HT1080 (cell line): ENCODE data around the gene CYTH3. TPM values are rescaled to one million over a fixed set of nuclear protein-coding genes. Genes with fewer than 3 reads are reported as not detected.
"Not testable (repeated sequence)": the region's sequence is repeated elsewhere in the genome, so short reads cannot be mapped to it uniquely, and the experiment has no call there.

Experiments used
- DNase-seq: peaks from one replicate; pipeline ENCODE4 v3.0.0-alpha.2; 2015; ENCODE audit warnings: low read depth
- polyA plus RNA-seq, 2 experiments: library from polyadenylated mRNA; depleted of rRNA; stranded (reverse); fragments of >200 nt; gene quantifications; 2 replicates each; pipeline ENCODE4 v1.2.3, GENCODE V29; 2015
- total RNA-seq: library from RNA; depleted of rRNA; stranded (reverse); fragments of >200 nt; shearing (Covaris generic); gene quantifications from 2 replicates; pipeline ENCODE4 v1.2.3, GENCODE V29; 2014; rRNA removed

CYTH3 gene
- 15.3 and 20.4 TPM in 2 replicates for total RNA-seq
- polyA plus RNA-seq (2015; cell fraction: cytosol; rRNA removed): 22.1 and 24.0 TPM in 2 replicates
- polyA plus RNA-seq (2015; cell fraction: nucleus; rRNA removed): 31.5 and 35.5 TPM in 2 replicates

- peak; percentile 75 for DNase-seq
Observed at GRCh38 chr7:6272481-6273323, at the start of gene CYTH3. Gene CYTH3 (minus strand): TSS chr7:6272624. CDS start chr7:6272507, 117 bp downstream.

GRCh38 chr7:6320791-6321190 is 48.4 kb upstream of the CYTH3 start:
- no peak for DNase-seq

GRCh38 chr7:6317797-6318438 is 45.5 kb upstream of the CYTH3 start:
- DNase-seq: peak; percentile 69

- no peak for DNase-seq
Observed at GRCh38 chr7:6316226-6316625, 43.8 kb upstream of the CYTH3 start.

GRCh38 chr7:6315746-6316145 is 43.3 kb upstream of the CYTH3 start:
- DNase-seq: no peak

GRCh38 chr7:6310271-6310993 is 38.0 kb upstream of the CYTH3 start:
- no peak for DNase-seq

- no peak for DNase-seq
Observed at GRCh38 chr7:6307762-6308161, 35.3 kb upstream of the CYTH3 start.

GRCh38 chr7:6306471-6306870 is 34.0 kb upstream of the CYTH3 start:
- peak; percentile 88 for DNase-seq

- DNase-seq: no peak
Observed at GRCh38 chr7:6305330-6305729, 32.9 kb upstream of the CYTH3 start.

GRCh38 chr7:6301446-6301845 is 29.0 kb upstream of the CYTH3 start:
- not testable (repeated sequence) for DNase-seq

GRCh38 chr7:6299774-6300173 is 27.4 kb upstream of the CYTH3 start:
- DNase-seq: no peak

- no peak for DNase-seq
Observed at GRCh38 chr7:6294839-6295238, 22.4 kb upstream of the CYTH3 start.

- DNase-seq: no peak
Observed at GRCh38 chr7:6293202-6293601, 20.8 kb upstream of the CYTH3 start.

GRCh38 chr7:6291941-6292340 is 19.5 kb upstream of the CYTH3 start:
- DNase-seq: not testable (repeated sequence)

- DNase-seq: no peak
Observed at GRCh38 chr7:6291531-6291930, 19.1 kb upstream of the CYTH3 start.

- peak; percentile 30 for DNase-seq
Observed at GRCh38 chr7:6290319-6290741, 17.9 kb upstream of the CYTH3 start.

GRCh38 chr7:6288270-6288860 is 15.9 kb upstream of the CYTH3 start:
- no peak for DNase-seq

- no peak for DNase-seq
Observed at GRCh38 chr7:6286486-6286885, 14.1 kb upstream of the CYTH3 start.

- DNase-seq: peak; percentile 40
Observed at GRCh38 chr7:6284461-6285360, 12.3 kb upstream of the CYTH3 start.

GRCh38 chr7:6284055-6284400 is 11.6 kb upstream of the CYTH3 start:
- DNase-seq: peak; percentile 57
